GM23248 (cell line): ENCODE measurements around the gene RBM28. TPM values are rescaled to one million over a fixed set of nuclear protein-coding genes. Genes with fewer than 3 reads are reported as not detected.

Source experiments
- DNase-seq: peaks from one replicate; pipeline ENCODE4 v3.0.0-alpha.2; 2015
- H2AFZ ChIP-seq: fragments of 200-600 bp; sonication (generic); 2 replicates; pipeline ENCODE4 v1.6.1; 2016; ENCODE audit warnings: antibody characterized with exemption
- H3F3A ChIP-seq: fragments of 200-600 bp; sonication (generic); 2 replicates; pipeline ENCODE4 v1.6.1; 2016; ENCODE audit warnings: mild to moderate bottlenecking, antibody characterized with exemption, mixed run types; ENCODE audit not compliant: insufficient read depth
- H3K27ac ChIP-seq: fragments of 200-600 bp; sonication (generic); 2 replicates; pipeline ENCODE4 v1.5.1; 2016; ENCODE audit warnings: mild to moderate bottlenecking
- H3K27me3 ChIP-seq: fragments of 200-600 bp; sonication (generic); replicated peaks from 2 replicates; pipeline ENCODE4 v1.6.1; 2016; ENCODE audit warnings: mild to moderate bottlenecking; ENCODE audit not compliant: insufficient read depth
- H3K36me3 ChIP-seq: fragments of 200-600 bp; sonication (generic); 2 replicates; pipeline ENCODE4 v1.6.1; 2016; ENCODE audit warnings: low read depth, mild to moderate bottlenecking
- H3K4me1 ChIP-seq: fragments of 200-600 bp; sonication (generic); 2 replicates; pipeline ENCODE4 v1.6.1; 2016; ENCODE audit warnings: mild to moderate bottlenecking; ENCODE audit not compliant: insufficient read depth
- H3K4me2 ChIP-seq: fragments of 200-600 bp; sonication (generic); one replicate; pipeline ENCODE4 v1.6.1; 2016; ENCODE audit warnings: mild to moderate bottlenecking; ENCODE audit not compliant: unreplicated experiment
- H3K4me3 ChIP-seq: fragments of 200-600 bp; sonication (generic); 2 replicates; pipeline ENCODE4 v1.5.1; 2016; ENCODE audit warnings: mild to moderate bottlenecking
- H3K79me2 ChIP-seq: fragments of 200-600 bp; sonication (generic); 2 replicates; pipeline ENCODE4 v1.6.1; 2016; ENCODE audit warnings: mild to moderate bottlenecking; ENCODE audit not compliant: insufficient read depth
- H3K9ac ChIP-seq: fragments of 200-600 bp; sonication (generic); 2 replicates; pipeline ENCODE4 v1.6.1; 2016; ENCODE audit warnings: mild to moderate bottlenecking
- H3K9me2 ChIP-seq: fragments of 200-600 bp; sonication (generic); 2 replicates; pipeline ENCODE4 v1.6.1; 2016; ENCODE audit warnings: mixed run types, mild to moderate bottlenecking, moderate library complexity; ENCODE audit not compliant: insufficient read depth
- H3K9me3 ChIP-seq: fragments of 200-600 bp; sonication (generic); one replicate; pipeline ENCODE4 v1.6.1; 2017; ENCODE audit warnings: low read depth
- H4K20me1 ChIP-seq: fragments of 200-600 bp; sonication (generic); 2 replicates; pipeline ENCODE4 v1.6.0; 2016; ENCODE audit not compliant: insufficient read depth
- EZH2 ChIP-seq: fragments of 200-600 bp; sonication (generic); IDR thresholded peaks from 2 replicates; pipeline ENCODE4 v1.6.1; 2018; ENCODE audit warnings: antibody characterized with exemption, mild to moderate bottlenecking; ENCODE audit not compliant: insufficient read depth, poor library complexity, severe bottlenecking
- EZH2phosphoT487 ChIP-seq: fragments of 200-600 bp; sonication (generic); IDR thresholded peaks from 2 replicates; pipeline ENCODE4 v1.6.1; 2018; ENCODE audit warnings: antibody characterized with exemption, moderate library complexity, mild to moderate bottlenecking, low read depth; ENCODE audit not compliant: insufficient read depth
- WGBS, 2 experiments: methylation state at CpG; one replicate each; pipeline ENCODE4 v1.1.6; 2015 to 2017; ENCODE audit warnings: low lambda C conversion rate in 2 of 2, low coverage in 1 of 2; ENCODE audit errors: missing lambda C conversion rate in 2 of 2; 5-methylcytosine and 5-hydroxymethylcytosine counted together
- in situ Hi-C: fragments of 300-500 bp; cut with MboI; formaldehyde crosslinking; loops from 2 replicates; pipeline ENCODE4 v1.15.0; 2020
- polyA plus RNA-seq: library from polyadenylated mRNA; unstranded; fragments of >200 nt; fragmentation: Nextera tagmentation; extraction: Ambion mirVana; gene quantifications from 2 replicates; pipeline ENCODE4 v1.2.1, GENCODE V29; 2016
- total RNA-seq: library from RNA; depleted of rRNA; stranded (reverse); fragments of >200 nt; shearing (Covaris generic); gene quantifications from 2 replicates; pipeline ENCODE4 v1.2.3, GENCODE V29; 2014; rRNA removed

Gene RBM28
- total RNA-seq = 11.3 and 18.9 TPM in 2 replicates
- polyA plus RNA-seq = 25.7 and 29.1 TPM in 2 replicates

DNA sequence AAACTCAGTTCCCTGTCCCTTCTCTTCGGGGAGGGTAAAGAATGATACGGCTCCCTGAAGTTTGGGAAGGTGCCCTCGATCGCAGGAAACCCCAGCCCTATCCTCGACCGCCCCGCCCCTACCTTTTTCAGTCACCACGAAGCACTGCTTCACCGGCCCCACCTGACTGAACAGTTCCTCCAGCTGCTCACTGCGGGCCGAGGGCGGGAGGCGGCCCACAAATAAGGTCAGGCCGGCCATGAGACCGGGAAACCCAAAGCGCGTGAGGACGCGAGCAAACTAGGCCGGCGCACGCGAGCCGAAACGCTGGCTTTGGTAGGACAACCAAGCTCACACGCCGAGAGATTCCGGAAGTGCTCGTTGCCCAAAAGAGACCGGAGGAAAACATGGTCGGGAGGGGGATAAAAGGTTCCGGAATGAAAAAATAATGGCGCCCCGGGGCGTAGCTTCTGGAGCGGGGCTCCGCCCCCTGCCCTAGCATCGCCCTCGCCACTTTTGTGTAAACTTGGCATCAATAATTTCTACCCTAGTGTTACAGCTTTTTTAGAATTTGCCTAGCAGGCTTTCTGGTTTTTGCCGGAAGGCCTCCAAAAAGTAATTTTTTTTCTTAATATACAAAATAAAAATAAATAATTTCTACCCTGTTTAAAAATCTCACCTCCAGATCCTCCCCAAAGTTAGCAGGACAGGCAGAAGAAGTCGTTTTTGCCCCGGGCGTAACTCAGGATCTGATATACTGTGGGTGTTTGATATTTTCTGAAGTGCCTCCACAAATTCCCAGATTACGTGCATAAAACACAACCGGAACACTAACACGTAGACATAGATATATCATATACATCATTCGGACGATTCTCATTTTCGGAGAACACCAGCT is at the start of gene RBM28:
TSS of gene RBM28 (minus strand) at position 355 of the 877 bp plus-strand sequence. CDS start at position 240, 115 bp downstream.
- Histone ChIP-seq H3K9me3 (no peaks in the 10 kb centered on the region), H3K36me3 (peaks cover 4% of the 10 kb centered on the region), H3F3A (no peaks in the 10 kb centered on the region), H3K27ac (peak within 1 kb of the TSS; percentile 81), H3K4me1 (peaks cover 20% of the 10 kb centered on the region), H3K4me2 (peak within 1 kb of the TSS; percentile 100), H3K4me3 (peak within 1 kb of the TSS; percentile 93), H2AFZ (peak within 1 kb of the TSS; percentile 98), H3K27me3 (peaks cover 12% of the 10 kb centered on the region; the same call in 1 of the 2 replicates), H3K79me2 (peaks cover 43% of the 10 kb centered on the region), H3K9me2 (no peaks in the 10 kb centered on the region), H4K20me1 (no peaks in the 10 kb centered on the region), H3K9ac (peak within 1 kb of the TSS; percentile 94)
- in situ Hi-C loops = no loop called here
- 11 to 13% methylated on average over 46 to 49 of the region's 49 CpGs for WGBS, 2 experiments
- peak; percentile 96 for DNase-seq
- TF ChIP-seq EZH2phosphoT487 = no peak

DNA sequence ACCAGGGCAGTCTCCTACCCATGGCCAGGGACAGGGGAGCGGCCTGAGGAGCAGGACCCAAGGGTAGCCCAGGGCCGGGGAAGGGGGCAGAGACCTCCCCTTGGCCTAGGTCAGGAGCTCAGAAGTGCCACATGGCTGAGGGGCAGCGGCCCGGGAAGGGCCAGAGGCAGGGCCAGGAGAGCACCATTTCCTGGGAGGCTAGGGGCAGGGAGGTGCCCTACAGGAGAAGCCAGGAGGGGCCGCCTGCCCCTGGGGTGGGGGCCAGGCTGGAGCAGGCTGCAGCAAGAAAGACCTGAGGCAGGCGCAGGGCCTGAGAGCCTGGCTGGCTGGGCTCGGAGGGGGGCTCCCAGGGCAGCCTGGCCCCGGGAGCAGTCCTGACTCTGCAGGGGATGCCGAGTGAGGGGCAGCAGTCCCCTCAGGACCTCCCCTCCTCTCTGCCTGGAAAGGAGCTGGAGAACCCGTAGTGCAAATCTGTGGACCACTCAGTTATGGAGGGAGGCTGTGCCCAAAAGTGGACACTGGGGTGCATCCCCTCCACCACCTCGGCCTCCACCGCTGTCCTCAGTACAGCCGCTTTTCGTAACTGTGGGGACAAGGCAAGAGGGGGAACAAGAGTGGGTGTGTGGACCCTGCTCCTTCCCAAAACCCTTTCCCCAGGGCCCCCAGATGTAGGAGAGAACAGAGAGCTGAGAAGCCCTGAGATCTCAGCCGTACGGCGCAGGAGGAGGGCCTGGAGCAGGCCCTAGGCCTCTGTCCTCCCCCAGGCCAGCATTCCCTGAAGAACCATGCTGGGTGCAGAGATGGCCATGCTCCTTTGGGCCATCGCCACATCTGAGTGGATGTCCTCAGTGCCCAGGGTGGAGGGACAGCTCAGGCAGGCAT is 49.0 kb upstream of the RBM28 start:
- H3K4me1 ChIP-seq = no peaks in the 10 kb centered on the region
- H3K4me2 ChIP-seq = no peak overlapping the region
- no peak overlapping the region for H2AFZ ChIP-seq
- 92% methylated on average over 18 of the region's 18 CpGs for WGBS, 2 experiments
- H3K27ac ChIP-seq = no peak overlapping the region
- no peaks in the 10 kb centered on the region for H4K20me1 ChIP-seq
- no peak for TF ChIP-seq EZH2
- TF ChIP-seq EZH2phosphoT487 = no peak
- peaks cover 11% of the 10 kb centered on the region for H3K36me3 ChIP-seq
- H3K27me3 ChIP-seq = no peaks in the 10 kb centered on the region
- DNase-seq = no peak
- H3F3A ChIP-seq = 0 out of 2 replicates have a peak, but pooled peaks cover 7% of the 10 kb centered on the region
- H3K9me2 ChIP-seq = no peaks in the 10 kb centered on the region
- H3K9me3 ChIP-seq = no peaks in the 10 kb centered on the region
- in situ Hi-C loops = no loop called here
- H3K79me2 ChIP-seq = no peaks in the 10 kb centered on the region
- no peak overlapping the region for H3K4me3 ChIP-seq
- H3K9ac ChIP-seq = no peak overlapping the region

- no peak overlapping the region for H3K27ac ChIP-seq
- no peak for TF ChIP-seq EZH2
- H3K27me3 ChIP-seq = no peaks in the 10 kb centered on the region
- DNase-seq = no peak
- H3K4me3 ChIP-seq = no peak overlapping the region
- H3K9ac ChIP-seq = no peak overlapping the region
- H3K9me2 ChIP-seq = no peaks in the 10 kb centered on the region
- H3K79me2 ChIP-seq = no peaks in the 10 kb centered on the region
- H3F3A ChIP-seq = 0 out of 2 replicates have a peak, but pooled peaks cover 7% of the 10 kb centered on the region
- H4K20me1 ChIP-seq = no peaks in the 10 kb centered on the region
- no peaks in the 10 kb centered on the region for H3K4me1 ChIP-seq
- peaks cover 4% of the 10 kb centered on the region; the same call in 1 of the 2 replicates for H3K36me3 ChIP-seq
- in situ Hi-C loops = no loop called here
- H2AFZ ChIP-seq = no peak overlapping the region
- 80 to 86% methylated on average over 7 of the region's 7 CpGs for WGBS, 2 experiments
- no peaks in the 10 kb centered on the region for H3K9me3 ChIP-seq
- H3K4me2 ChIP-seq = no peak overlapping the region
These were observed 48.1 kb upstream of the RBM28 start for GRCh38 chr7:128391805-128392204.

- Histone ChIP-seq H3K9me3 (no peaks in the 10 kb centered on the region), H3K4me2 (no peak overlapping the region), H3K36me3 (0 out of 2 replicates have a peak, but pooled peaks cover 2% of the 10 kb centered on the region), H3K9ac (no peak overlapping the region), H2AFZ (no peak overlapping the region), H3F3A (0 out of 2 replicates have a peak, but pooled peaks cover 7% of the 10 kb centered on the region), H3K4me1 (no peaks in the 10 kb centered on the region), H3K4me3 (no peak overlapping the region), H4K20me1 (no peaks in the 10 kb centered on the region), H3K9me2 (no peaks in the 10 kb centered on the region), H3K79me2 (no peaks in the 10 kb centered on the region), H3K27ac (no peak overlapping the region), H3K27me3 (no peaks in the 10 kb centered on the region)
- DNase-seq = no peak
- in situ Hi-C loops = no loop called here
- TF ChIP-seq EZH2 = no peak
- no peak for TF ChIP-seq EZH2phosphoT487
- WGBS, 2 experiments = 53 to 59% methylated on average over 3 of the region's 3 CpGs
These were observed 47.3 kb upstream of the RBM28 start for GRCh38 chr7:128390871-128391565.
